Sigmoid colon (tissue), 4 donors: Measurements from ENCODE around the gene F3.

ENCODE experiments used
- CTCF ChIP-seq, 4 experiments: fragments of 450-650 bp in 3 of 4; fragments of 200-600 bp in 1 of 4; IDR thresholded peaks; one replicate each; pipeline ENCODE4 v1.5.1; 2016 to 2019; ENCODE audit warnings: antibody characterized with exemption in 4 of 4, mild to moderate bottlenecking in 3 of 4, moderate library complexity in 2 of 4
- EP300 ChIP-seq, 4 donors: sonication (generic); formaldehyde crosslinking; IDR thresholded peaks; one replicate each; pipeline ENCODE4 v1.6.1; 2017; ENCODE audit warnings: antibody characterized with exemption in 4 of 4
- POLR2AphosphoS5 ChIP-seq, 4 donors: sonication (generic); formaldehyde crosslinking; IDR thresholded peaks; one replicate each; pipeline ENCODE4 v1.6.1; 2017; ENCODE audit warnings: antibody characterized with exemption in 4 of 4

GRCh38 chr1:94512816-94513215 is 28.7 kb downstream of the F3 start:
- TF ChIP-seq CTCF (IDR thresholded peaks at IDR 0.05) (no peak), POLR2AphosphoS5 (IDR thresholded peaks at IDR 0.05) (no peak), EP300 (IDR thresholded peaks at IDR 0.05) (no peak)
